Measurements from ENCODE around the gene SMDT1.

DNA sequence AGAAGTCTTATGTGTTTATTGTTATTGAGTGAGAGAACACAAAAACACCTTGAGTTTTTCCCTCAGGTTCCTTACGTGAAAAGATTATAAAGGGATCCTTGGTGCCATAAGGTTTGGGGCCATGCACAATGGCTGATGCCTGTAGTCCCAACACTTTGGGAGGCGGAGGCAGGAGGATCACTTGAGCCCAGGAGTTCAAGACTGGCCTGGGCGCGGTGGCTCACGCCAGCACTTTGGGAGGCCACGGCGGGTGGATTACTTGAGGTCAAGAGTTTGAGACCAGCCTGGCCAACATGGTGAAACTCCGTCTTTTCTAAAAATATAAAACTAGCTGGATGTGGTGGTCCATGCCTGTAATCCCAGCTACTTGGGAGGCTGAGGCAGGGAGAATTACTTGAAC, 5.4 kb downstream of the SMDT1 start:
- TF ChIP-seq EP300 (IDR thresholded peaks at IDR 0.05) = no peak
- TF ChIP-seq, protein P1, sequence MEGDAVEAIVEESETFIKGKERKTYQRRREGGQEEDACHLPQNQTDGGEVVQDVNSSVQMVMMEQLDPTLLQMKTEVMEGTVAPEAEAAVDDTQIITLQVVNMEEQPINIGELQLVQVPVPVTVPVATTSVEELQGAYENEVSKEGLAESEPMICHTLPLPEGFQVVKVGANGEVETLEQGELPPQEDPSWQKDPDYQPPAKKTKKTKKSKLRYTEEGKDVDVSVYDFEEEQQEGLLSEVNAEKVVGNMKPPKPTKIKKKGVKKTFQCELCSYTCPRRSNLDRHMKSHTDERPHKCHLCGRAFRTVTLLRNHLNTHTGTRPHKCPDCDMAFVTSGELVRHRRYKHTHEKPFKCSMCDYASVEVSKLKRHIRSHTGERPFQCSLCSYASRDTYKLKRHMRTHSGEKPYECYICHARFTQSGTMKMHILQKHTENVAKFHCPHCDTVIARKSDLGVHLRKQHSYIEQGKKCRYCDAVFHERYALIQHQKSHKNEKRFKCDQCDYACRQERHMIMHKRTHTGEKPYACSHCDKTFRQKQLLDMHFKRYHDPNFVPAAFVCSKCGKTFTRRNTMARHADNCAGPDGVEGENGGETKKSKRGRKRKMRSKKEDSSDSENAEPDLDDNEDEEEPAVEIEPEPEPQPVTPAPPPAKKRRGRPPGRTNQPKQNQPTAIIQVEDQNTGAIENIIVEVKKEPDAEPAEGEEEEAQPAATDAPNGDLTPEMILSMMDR (IDR thresholded peaks at IDR 0.05) = no peak
- no peak for TF ChIP-seq POLR2A (IDR thresholded peaks at IDR 0.05; ENCODE audit: low read length)
